K562 (cell line): ENCODE results near the gene COL20A1. TPM values are rescaled to one million over a fixed set of nuclear protein-coding genes. Genes with fewer than 3 reads are reported as not detected.

ENCODE experiments used
- CEBPZ ChIP-seq: fragments of 150-350 bp; IDR thresholded peaks from 2 replicates; pipeline ENCODE4 v1.6.1; 2014; ENCODE audit warnings: low read depth, mild to moderate bottlenecking, low read length, borderline replicate concordance
- FOXO4 ChIP-seq: fragments of 450-650 bp; formaldehyde crosslinking; IDR thresholded peaks from 2 replicates; pipeline ENCODE4 v1.4.0; 2020; ENCODE audit warnings: mild to moderate bottlenecking, moderate library complexity
- FOXP4 ChIP-seq: sonication (generic); formaldehyde crosslinking; IDR thresholded peaks from 2 replicates; pipeline ENCODE4 v1.8.0; 2022; ENCODE audit warnings: mild to moderate bottlenecking, missing genetic modification reagents, borderline replicate concordance
- GATAD2A ChIP-seq: fragments of 450-650 bp; IDR thresholded peaks from 2 replicates; pipeline ENCODE4 v1.6.1; 2017
- GTF3C2 ChIP-seq: IDR thresholded peaks from 3 replicates; pipeline ENCODE4 v1.6.1; 2011; ENCODE audit warnings: borderline replicate concordance, mild to moderate bottlenecking, moderate library complexity; ENCODE audit not compliant: insufficient read length; ENCODE audit errors: extremely low read depth
- NR1H2 ChIP-seq: sonication (generic); formaldehyde crosslinking; IDR thresholded peaks from 2 replicates; pipeline ENCODE4 v1.4.0; 2020; ENCODE audit warnings: mild to moderate bottlenecking, missing genetic modification reagents
- SMC3 ChIP-seq: conservative IDR thresholded peaks from 2 replicates; pipeline ENCODE4 v1.6.1; 2011; ENCODE audit warnings: low read depth, low read length, improper control_type of control experiment; ENCODE audit not compliant: insufficient read depth
- SOX6 ChIP-seq: fragments of 450-650 bp; IDR thresholded peaks from 2 replicates; pipeline ENCODE4 v1.6.1; 2014; ENCODE audit warnings: mild to moderate bottlenecking
- polyA plus RNA-seq, 8 experiments: library from polyadenylated mRNA; depleted of rRNA in 4 of 8; stranded (reverse) in 5 of 8; unstranded in 3 of 8; fragments of >200 nt; fragmentation: Nextera tagmentation in 2 of 8; fragmentation: Illumina TruSeq in 1 of 8; extraction: Ambion mirVana in 2 of 8; extraction: Trizol in 1 of 8; gene quantifications; 2 replicates each; pipeline versions ENCODE4 v1.2.1 to v1.2.3, GENCODE V29; 2011 to 2014; ENCODE audit warnings: inconsistent platforms in 1 of 8, missing spikeins in 1 of 8
- total RNA-seq, 7 experiments: library from RNA; depleted of rRNA in 6 of 7; stranded (reverse); fragments of >200 nt in 6 of 7; fragmentation: Illumina TruSeq in 2 of 7; extraction: Trizol in 2 of 7; gene quantifications; 2 replicates each; pipeline versions ENCODE4 v1.2.1 to v1.2.3, GENCODE V29; 2011 to 2021; ENCODE audit warnings: low replicate concordance in 1 of 7
- TF ChIP-seq, protein P1 (sequence below): fragments of 200-400 bp; formaldehyde crosslinking; IDR thresholded peaks from 2 replicates; pipeline ENCODE4 v1.6.1; 2017; ENCODE audit warnings: mild to moderate bottlenecking, low read depth, low read length, moderate library complexity

COL20A1 gene
- total and polyA plus RNA-seq, 9 of the 15 experiments (the other 6 are each of a cell fraction or from before 2014, with no cell fraction given), result not detected

GRCh38 chr20:63264000-63264399, 29.0 kb upstream of the COL20A1 start (continued):
- no peak for TF ChIP-seq CEBPZ
- TF ChIP-seq SOX6, result no peak
- no peak for TF ChIP-seq NR1H2
- TF ChIP-seq SMC3, result no peak
- TF ChIP-seq GTF3C2, result no peak
- TF ChIP-seq FOXO4 (CRISPR knock-in tag), result no peak
- no peak for TF ChIP-seq FOXP4 (CRISPR knock-in tag)
- TF ChIP-seq, protein P1, sequence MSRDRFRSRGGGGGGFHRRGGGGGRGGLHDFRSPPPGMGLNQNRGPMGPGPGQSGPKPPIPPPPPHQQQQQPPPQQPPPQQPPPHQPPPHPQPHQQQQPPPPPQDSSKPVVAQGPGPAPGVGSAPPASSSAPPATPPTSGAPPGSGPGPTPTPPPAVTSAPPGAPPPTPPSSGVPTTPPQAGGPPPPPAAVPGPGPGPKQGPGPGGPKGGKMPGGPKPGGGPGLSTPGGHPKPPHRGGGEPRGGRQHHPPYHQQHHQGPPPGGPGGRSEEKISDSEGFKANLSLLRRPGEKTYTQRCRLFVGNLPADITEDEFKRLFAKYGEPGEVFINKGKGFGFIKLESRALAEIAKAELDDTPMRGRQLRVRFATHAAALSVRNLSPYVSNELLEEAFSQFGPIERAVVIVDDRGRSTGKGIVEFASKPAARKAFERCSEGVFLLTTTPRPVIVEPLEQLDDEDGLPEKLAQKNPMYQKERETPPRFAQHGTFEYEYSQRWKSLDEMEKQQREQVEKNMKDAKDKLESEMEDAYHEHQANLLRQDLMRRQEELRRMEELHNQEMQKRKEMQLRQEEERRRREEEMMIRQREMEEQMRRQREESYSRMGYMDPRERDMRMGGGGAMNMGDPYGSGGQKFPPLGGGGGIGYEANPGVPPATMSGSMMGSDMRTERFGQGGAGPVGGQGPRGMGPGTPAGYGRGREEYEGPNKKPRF, result no peak
- TF ChIP-seq GATAD2A, result no peak
